ENCODE measurements around the gene ANKMY1. TPM values are rescaled to one million over a fixed set of nuclear protein-coding genes. Genes with fewer than 3 reads are reported as not detected.

The ANKMY1 gene
- total and polyA plus RNA-seq, 10 donors, result 7.6 to 45.5 (median 29.4) TPM

DNA sequence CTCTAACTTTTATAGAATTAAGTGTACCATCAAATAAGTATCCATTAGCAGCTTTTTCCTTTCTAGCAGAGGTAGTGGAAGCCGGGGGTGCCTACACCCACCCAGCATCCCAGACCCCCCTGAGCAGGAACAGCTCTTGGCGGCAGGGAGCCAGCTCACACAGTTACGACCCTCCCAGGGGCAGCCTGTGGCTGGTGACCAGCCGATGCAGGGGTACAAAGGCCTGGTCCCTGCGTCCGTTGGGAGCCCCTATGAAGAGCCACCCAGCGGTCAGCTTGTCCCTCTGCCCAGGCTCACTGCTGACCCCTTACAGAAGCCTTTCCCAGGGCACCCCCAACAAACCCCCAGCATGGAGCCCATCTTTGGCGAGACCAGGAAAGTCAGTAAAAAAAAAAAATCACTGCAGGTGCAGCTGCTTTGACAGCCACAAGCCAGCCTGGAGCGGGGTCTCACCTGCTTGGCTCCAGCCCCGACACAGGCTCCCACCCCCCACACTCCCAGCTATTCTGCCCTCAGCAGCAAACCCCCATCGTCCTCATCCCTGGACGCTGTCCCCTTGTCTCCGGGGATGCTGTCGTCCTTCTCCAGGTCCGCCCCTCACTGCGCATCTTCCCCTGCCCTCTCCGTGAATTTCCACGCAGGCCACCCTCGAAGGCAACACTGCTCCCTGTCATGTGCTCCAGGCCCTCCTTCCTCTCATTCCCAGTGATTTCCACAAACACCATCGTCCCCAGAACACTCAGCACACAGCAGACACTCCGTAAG is 79.3 kb downstream of the ANKMY1 start:
- Histone ChIP-seq H3K27ac (no peak overlapping the region), H3K4me3 (no peak overlapping the region), H3K27me3 (replicated peaks in 1 of 7) (no peaks in the 10 kb centered on the region), H3K36me3 (peaks cover 0 to 11% (median 0%) of the 10 kb centered on the region in 6 donors), H3K4me1 (no peaks in the 10 kb centered on the region), H3K9me3 (peaks cover 4 to 38% (median 34%) of the 10 kb centered on the region in 8 donors)
- intact Hi-C loops (cut with DNase I; ENCODE audit: low total_unique reads), result no loop called here
- peak; percentile 58 for DNase-seq
- WGBS, 5 donors, result 92 to 95% (median 94%) methylated on average over 20 to 21 of the region's 21 CpGs
- TF ChIP-seq POLR2A (IDR thresholded peaks at IDR 0.05), result no peak
- no peak for TF ChIP-seq POLR2AphosphoS5 (IDR thresholded peaks at IDR 0.05)
- TF ChIP-seq, protein P1, sequence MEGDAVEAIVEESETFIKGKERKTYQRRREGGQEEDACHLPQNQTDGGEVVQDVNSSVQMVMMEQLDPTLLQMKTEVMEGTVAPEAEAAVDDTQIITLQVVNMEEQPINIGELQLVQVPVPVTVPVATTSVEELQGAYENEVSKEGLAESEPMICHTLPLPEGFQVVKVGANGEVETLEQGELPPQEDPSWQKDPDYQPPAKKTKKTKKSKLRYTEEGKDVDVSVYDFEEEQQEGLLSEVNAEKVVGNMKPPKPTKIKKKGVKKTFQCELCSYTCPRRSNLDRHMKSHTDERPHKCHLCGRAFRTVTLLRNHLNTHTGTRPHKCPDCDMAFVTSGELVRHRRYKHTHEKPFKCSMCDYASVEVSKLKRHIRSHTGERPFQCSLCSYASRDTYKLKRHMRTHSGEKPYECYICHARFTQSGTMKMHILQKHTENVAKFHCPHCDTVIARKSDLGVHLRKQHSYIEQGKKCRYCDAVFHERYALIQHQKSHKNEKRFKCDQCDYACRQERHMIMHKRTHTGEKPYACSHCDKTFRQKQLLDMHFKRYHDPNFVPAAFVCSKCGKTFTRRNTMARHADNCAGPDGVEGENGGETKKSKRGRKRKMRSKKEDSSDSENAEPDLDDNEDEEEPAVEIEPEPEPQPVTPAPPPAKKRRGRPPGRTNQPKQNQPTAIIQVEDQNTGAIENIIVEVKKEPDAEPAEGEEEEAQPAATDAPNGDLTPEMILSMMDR (IDR thresholded peaks at IDR 0.05 in 8 of 11, conservative IDR thresholded peaks at IDR 0.05 in 3 of 11), result no peak

DNA sequence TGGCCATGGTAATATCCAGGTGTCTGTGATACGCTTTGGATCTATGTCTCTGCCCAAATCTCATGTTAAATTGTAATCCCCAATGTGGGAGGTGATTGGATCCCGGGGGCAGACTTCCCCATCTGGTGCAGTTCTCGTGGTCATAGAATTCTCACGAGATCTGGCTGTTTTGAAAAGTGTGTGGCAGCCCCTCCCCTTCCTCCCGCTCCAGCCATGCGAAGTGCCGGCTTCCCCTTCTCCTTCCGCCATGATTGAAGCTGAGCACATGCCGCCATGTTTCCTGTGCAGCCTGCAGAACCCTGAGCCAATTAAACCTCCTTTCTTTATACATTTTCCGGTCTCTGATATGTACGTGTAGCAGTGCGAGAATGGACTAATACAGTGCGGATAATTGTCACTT is 79.9 kb downstream of the ANKMY1 start:
- DNase-seq, result peak; percentile 28

DNA sequence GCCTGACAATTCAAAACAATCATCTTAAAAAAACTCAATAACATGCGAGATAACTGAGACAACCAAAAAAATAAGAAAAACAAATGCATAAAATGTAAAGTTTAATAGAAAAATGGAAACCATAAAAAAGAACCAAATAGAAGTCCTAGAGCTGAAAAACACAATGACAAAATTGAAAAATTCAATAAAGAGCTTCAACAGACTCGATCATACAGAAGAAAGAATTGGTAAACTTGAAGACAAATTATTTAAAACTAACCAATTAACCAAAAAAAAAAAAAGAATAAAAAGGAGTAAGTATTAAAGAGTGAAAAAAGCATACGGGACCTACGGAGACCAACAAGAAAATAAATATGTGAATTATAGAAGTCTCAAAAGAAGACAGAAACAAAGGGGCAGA is 84.6 kb downstream of the ANKMY1 start:
- H3K27me3 ChIP-seq (replicated peaks in 1 of 7), result no peaks in the 10 kb centered on the region
- intact Hi-C loops (cut with DNase I; ENCODE audit: low total_unique reads), result no loop called here
- no peak for DNase-seq
- H3K4me3 ChIP-seq, result no peak overlapping the region
- H3K9me3 ChIP-seq, result peaks cover 4 to 57% (median 54%) of the 10 kb centered on the region in 8 donors
- H3K27ac ChIP-seq, result no peak overlapping the region
- no peaks in the 10 kb centered on the region for H3K4me1 ChIP-seq
- H3K36me3 ChIP-seq, result peaks cover 0 to 28% (median 0%) of the 10 kb centered on the region in 6 donors
- TF ChIP-seq, protein P1 (IDR thresholded peaks at IDR 0.05 in 8 of 11, conservative IDR thresholded peaks at IDR 0.05 in 3 of 11), result no peak
- TF ChIP-seq POLR2A (IDR thresholded peaks at IDR 0.05) (no peak), POLR2AphosphoS5 (IDR thresholded peaks at IDR 0.05) (no peak)
- WGBS, 5 donors, result 94 to 98% (median 96%) methylated on average over 4 of the region's 4 CpGs

More for the DNA sequence above, 79.9 kb downstream of the ANKMY1 start:
- WGBS, 5 donors, result 75 to 88% (median 84%) methylated on average over 13 of the region's 13 CpGs
- Histone ChIP-seq H3K4me3 (no peak overlapping the region), H3K36me3 (peaks cover 0 to 11% (median 0%) of the 10 kb centered on the region in 6 donors), H3K27me3 (replicated peaks in 1 of 7) (no peaks in the 10 kb centered on the region), H3K4me1 (no peaks in the 10 kb centered on the region), H3K9me3 (peaks cover 4 to 42% (median 40%) of the 10 kb centered on the region in 8 donors), H3K27ac (no peak overlapping the region)
- no peak for TF ChIP-seq POLR2A (IDR thresholded peaks at IDR 0.05)
- intact Hi-C loops (cut with DNase I; ENCODE audit: low total_unique reads), result no loop called here

DNA sequence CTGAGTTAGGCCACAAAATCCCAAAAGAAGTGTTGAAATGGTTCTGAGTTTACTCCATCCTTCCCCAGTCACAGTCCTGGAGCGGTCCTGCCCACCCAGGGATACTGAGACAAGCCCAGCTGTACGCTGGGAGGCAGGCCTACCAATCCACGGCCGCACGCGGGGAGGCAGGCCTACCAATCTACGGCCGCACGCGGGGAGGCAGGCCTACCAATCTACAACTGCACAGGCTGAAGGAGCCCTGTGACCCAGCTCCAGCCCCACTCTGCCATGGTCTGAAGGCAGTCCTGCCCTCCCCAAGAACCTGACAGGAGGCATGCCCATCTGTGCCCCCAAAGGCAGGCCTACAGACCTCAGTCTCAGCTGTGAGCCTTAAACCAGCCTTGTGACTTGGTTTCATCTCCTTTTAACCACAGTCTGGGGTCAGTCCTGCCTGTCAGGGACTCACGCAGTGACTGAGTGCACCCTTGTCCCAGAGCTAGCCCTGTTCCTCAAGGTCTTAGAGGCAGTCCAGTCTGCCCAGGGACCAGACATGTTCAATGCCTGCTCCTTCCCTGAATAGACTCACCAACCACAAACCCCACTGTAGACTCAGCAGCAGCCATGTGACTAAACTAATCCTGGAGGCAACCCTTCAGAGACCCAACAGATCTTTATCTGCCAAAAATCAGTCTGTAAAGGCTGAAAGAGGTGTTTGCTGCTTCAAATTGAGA is 85.6 kb downstream of the ANKMY1 start:
- intact Hi-C loops (cut with DNase I; ENCODE audit: low total_unique reads), result no loop called here
- Histone ChIP-seq H3K27me3 (replicated peaks in 1 of 7) (no peaks in the 10 kb centered on the region), H3K27ac (no peak overlapping the region), H3K4me1 (peaks cover 0 to under 1% (median 0%) of the 10 kb centered on the region in 6 donors), H3K9me3 (peaks cover 4 to 57% (median 54%) of the 10 kb centered on the region in 8 donors), H3K4me3 (no peak overlapping the region), H3K36me3 (peaks cover 0 to 28% (median 0%) of the 10 kb centered on the region in 6 donors)
- peak; percentile 42 for DNase-seq
- TF ChIP-seq, protein P1 (IDR thresholded peaks at IDR 0.05 in 8 of 11, conservative IDR thresholded peaks at IDR 0.05 in 3 of 11), result no peak
- TF ChIP-seq POLR2A (IDR thresholded peaks at IDR 0.05) (no peak), POLR2AphosphoS5 (IDR thresholded peaks at IDR 0.05) (no peak)
- WGBS, 5 donors, result 89 to 98% (median 96%) methylated on average over 7 to 11 of the region's 11 CpGs

All from spleen (tissue), 11 donors.